Smooth muscle cell (in vitro differentiated cells): Measurements from ENCODE around the gene NSFL1C. TPM values are rescaled to one million over a fixed set of nuclear protein-coding genes. Genes with fewer than 3 reads are reported as not detected.

Source experiments
- DNase-seq: peaks from one replicate; lab custom pipeline; 2025; ENCODE audit not compliant: unreplicated experiment; lab: John Stamatoyannopoulos, UW
- H2AFZ ChIP-seq: fragments of 200-600 bp; sonication (generic); 2 replicates; pipeline ENCODE4 v1.6.0; 2016; ENCODE audit warnings: antibody characterized with exemption, low read depth, mild to moderate bottlenecking
- H3F3A ChIP-seq: fragments of 200-600 bp; sonication (generic); 2 replicates; pipeline ENCODE4 v1.6.0; 2017; ENCODE audit warnings: antibody characterized with exemption, low read depth
- H3K27ac ChIP-seq: fragments of 200-600 bp; sonication (generic); 2 replicates; pipeline ENCODE4 v1.5.1; 2016; ENCODE audit warnings: low read depth, mild to moderate bottlenecking
- H3K27me3 ChIP-seq: fragments of 200-600 bp; sonication (generic); 2 replicates; pipeline ENCODE4 v1.6.1; 2016; ENCODE audit warnings: low read depth, mild to moderate bottlenecking
- H3K36me3 ChIP-seq: fragments of 200-600 bp; sonication (generic); 2 replicates; pipeline ENCODE4 v1.5.1; 2016; ENCODE audit warnings: low read depth
- H3K4me1 ChIP-seq: fragments of 200-600 bp; sonication (generic); 2 replicates; pipeline ENCODE4 v1.5.1; 2016; ENCODE audit warnings: low read depth
- H3K4me2 ChIP-seq: fragments of 200-600 bp; sonication (generic); 2 replicates; pipeline ENCODE4 v1.6.0; 2016; ENCODE audit warnings: mild to moderate bottlenecking
- H3K4me3 ChIP-seq: fragments of 200-600 bp; sonication (generic); 2 replicates; pipeline ENCODE4 v1.5.1; 2016; ENCODE audit warnings: mild to moderate bottlenecking
- H3K79me2 ChIP-seq: fragments of 200-600 bp; sonication (generic); 2 replicates; pipeline ENCODE4 v1.6.0; 2016; ENCODE audit warnings: low read depth, mild to moderate bottlenecking
- H3K9ac ChIP-seq: fragments of 200-600 bp; sonication (generic); 2 replicates; pipeline ENCODE4 v1.6.0; 2016; ENCODE audit warnings: low read depth
- H3K9me3 ChIP-seq: fragments of 200-600 bp; sonication (generic); replicated peaks from 2 replicates; pipeline ENCODE4 v1.5.1; 2016; ENCODE audit warnings: low read depth
- H4K20me1 ChIP-seq: fragments of 200-600 bp; sonication (generic); 2 replicates; pipeline ENCODE4 v1.6.0; 2016; ENCODE audit warnings: low read depth
- CTCF ChIP-seq: fragments of 200-600 bp; sonication (generic); IDR thresholded peaks from 2 replicates; pipeline ENCODE4 v1.5.1; 2017; ENCODE audit warnings: borderline replicate concordance, mild to moderate bottlenecking, antibody characterized with exemption; ENCODE audit not compliant: insufficient read depth, poor library complexity, severe bottlenecking
- WGBS: methylation state at CpG from one replicate; pipeline ENCODE4 v1.1.7; 2016; ENCODE audit warnings: low lambda C conversion rate; 5-methylcytosine and 5-hydroxymethylcytosine counted together
- polyA plus RNA-seq: library from polyadenylated mRNA; unstranded; fragments of >200 nt; fragmentation: Nextera tagmentation; extraction: Ambion mirVana; gene quantifications from 2 replicates; pipeline ENCODE4 v1.2.1, GENCODE V29; 2016
- total RNA-seq: library from RNA; depleted of rRNA; stranded (reverse); fragments of >200 nt; gene quantifications from 2 replicates; pipeline ENCODE4 v1.2.3, GENCODE V29; 2014

Gene NSFL1C
- total and polyA plus RNA-seq, 2 experiments from 2014 or later = 31.8 to 82.9 TPM

- Histone ChIP-seq H3K4me2 (no peak within 1 kb of the TSS), H3K36me3 (no peaks in the 10 kb centered on the region), H4K20me1 (no peaks in the 10 kb centered on the region), H3K4me3 (no peak within 1 kb of the TSS), H3K27me3 (peaks cover 5% of the 10 kb centered on the region), H3K9ac (no peak within 1 kb of the TSS), H3K27ac (no peak within 1 kb of the TSS), H3K4me1 (no peaks in the 10 kb centered on the region), H3K79me2 (no peaks in the 10 kb centered on the region), H3K9me3 (no peaks in the 10 kb centered on the region), H3F3A (no peaks in the 10 kb centered on the region), H2AFZ (no peak within 1 kb of the TSS)
- 96% methylated on average over 11 of the region's 11 CpGs for WGBS
- DNase-seq = no peak
- TF ChIP-seq CTCF = no peak
Measured at GRCh38 chr20:1491281-1491840, 24.7 kb upstream of the NSFL1C start, which contains the start of gene SIRPB2. SIRPB2 (minus strand) TSS chr20:1491420; CDS start chr20:1491359, 61 bp downstream.

- Histone ChIP-seq H3K36me3 (no peaks in the 10 kb centered on the region), H2AFZ (no peak overlapping the region), H3K4me1 (no peaks in the 10 kb centered on the region), H3K27ac (no peak overlapping the region), H3K79me2 (no peaks in the 10 kb centered on the region), H3F3A (no peaks in the 10 kb centered on the region), H3K4me2 (no peak overlapping the region), H3K9ac (no peak overlapping the region), H3K4me3 (no peak overlapping the region), H4K20me1 (no peaks in the 10 kb centered on the region), H3K9me3 (no peaks in the 10 kb centered on the region), H3K27me3 (peaks cover 6% of the 10 kb centered on the region)
- whole genome bisulfite sequencing = 95% methylated on average over 9 of the region's 9 CpGs
- no peak for TF ChIP-seq CTCF
- no peak for DNase-seq
Measured at GRCh38 chr20:1490643-1491195, 24.1 kb upstream of the NSFL1C start.

GRCh38 chr20:1489764-1490436 is 23.3 kb upstream of the NSFL1C start:
- Histone ChIP-seq H3K4me3 (no peak overlapping the region), H3K79me2 (no peaks in the 10 kb centered on the region), H4K20me1 (no peaks in the 10 kb centered on the region), H3F3A (no peaks in the 10 kb centered on the region), H3K4me2 (no peak overlapping the region), H3K27me3 (peaks cover 6% of the 10 kb centered on the region), H3K36me3 (no peaks in the 10 kb centered on the region), H3K4me1 (no peaks in the 10 kb centered on the region), H3K9me3 (no peaks in the 10 kb centered on the region), H3K27ac (no peak overlapping the region), H2AFZ (no peak overlapping the region), H3K9ac (no peak overlapping the region)
- WGBS = 87% methylated on average over 6 of the region's 6 CpGs
- no peak for DNase-seq
- no peak for TF ChIP-seq CTCF

- no peak overlapping the region for H3K4me3 ChIP-seq
- no peak for TF ChIP-seq CTCF
- H3K9ac ChIP-seq = no peak overlapping the region
- no peak for DNase-seq
- no peak overlapping the region for H2AFZ ChIP-seq
- H3K27ac ChIP-seq = no peak overlapping the region
- no peak overlapping the region for H3K4me2 ChIP-seq
- H3K9me3 ChIP-seq = no peaks in the 10 kb centered on the region
- no peaks in the 10 kb centered on the region for H3F3A ChIP-seq
- 79% methylated on average over 2 of the region's 2 CpGs for WGBS
- no peaks in the 10 kb centered on the region for H3K4me1 ChIP-seq
- H4K20me1 ChIP-seq = no peaks in the 10 kb centered on the region
- no peaks in the 10 kb centered on the region for H3K36me3 ChIP-seq
- peaks cover 6% of the 10 kb centered on the region for H3K27me3 ChIP-seq
- no peaks in the 10 kb centered on the region for H3K79me2 ChIP-seq
Measured at GRCh38 chr20:1489325-1489724, 22.7 kb upstream of the NSFL1C start.
